ENCODE measurements around the gene BCL2L13. TPM values are rescaled to one million over a fixed set of nuclear protein-coding genes. Genes with fewer than 3 reads are reported as not detected.
"Not testable (repeated sequence)": the region's sequence is repeated elsewhere in the genome, so short reads cannot be mapped to it uniquely, and the experiment has no call there.

BCL2L13 gene
- total RNA-seq, 2 experiments from 2014 or later, result 35.3 to 38.0 TPM

DNA sequence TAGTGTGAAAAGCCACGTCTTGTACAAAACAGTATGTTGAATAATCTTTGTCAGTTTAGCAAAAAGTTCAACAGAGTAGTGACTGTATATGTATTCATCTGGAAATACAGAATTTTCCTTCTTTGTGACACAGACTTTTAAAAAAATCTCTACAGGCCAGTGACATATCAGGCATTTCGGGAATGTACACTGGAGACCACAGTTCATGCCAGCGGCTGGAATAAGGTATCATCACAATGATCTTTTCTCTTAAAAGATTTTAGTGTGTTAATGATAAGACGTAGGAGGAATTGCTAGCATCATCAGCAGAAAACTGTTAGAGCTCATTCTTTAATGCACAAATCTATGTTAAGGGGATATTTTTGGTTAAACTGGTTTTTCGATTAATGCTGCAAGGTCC lies 57.4 kb downstream of the BCL2L13 start:
- H3K4me1 Mint-ChIP-seq, result peaks cover 7% of the 10 kb centered on the region
- H3K27me3 Mint-ChIP-seq, result no peaks in the 10 kb centered on the region
- peaks cover 5% of the 10 kb centered on the region for H3K36me3 Mint-ChIP-seq
- no peak overlapping the region for H3K4me3 Mint-ChIP-seq
- H3K27ac Mint-ChIP-seq, result no peak overlapping the region
- DNase-seq, result no peak
- no peaks in the 10 kb centered on the region for H3K9me3 Mint-ChIP-seq

DNA sequence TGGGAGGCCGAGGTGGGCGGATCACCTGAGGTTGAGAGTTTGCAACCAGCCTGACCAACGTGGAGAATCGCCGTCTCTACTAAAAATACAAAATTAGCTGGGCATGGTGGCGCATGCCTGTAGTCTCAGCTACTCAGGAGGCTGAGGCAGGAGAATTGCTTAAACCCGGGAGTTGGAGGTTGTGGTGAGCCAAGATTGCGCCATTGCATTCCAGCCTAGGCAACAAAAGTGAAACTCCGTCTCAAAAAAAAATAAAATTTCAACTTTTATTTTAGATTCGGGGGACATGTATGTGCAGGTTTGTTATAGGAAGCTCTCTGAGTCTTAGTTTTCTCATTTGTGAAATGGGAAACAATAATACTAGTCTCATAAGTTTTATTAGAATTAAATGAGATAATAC lies 58.6 kb downstream of the BCL2L13 start:
- not testable (repeated sequence) for H3K4me1 Mint-ChIP-seq, H3K4me3 Mint-ChIP-seq, H3K36me3 Mint-ChIP-seq, H3K9me3 Mint-ChIP-seq, H3K27me3 Mint-ChIP-seq, H3K27ac Mint-ChIP-seq, DNase-seq

- DNase-seq, H3K9me3 Mint-ChIP-seq, H3K27me3 Mint-ChIP-seq, H3K27ac Mint-ChIP-seq, H3K4me1 Mint-ChIP-seq, H3K36me3 Mint-ChIP-seq, H3K4me3 Mint-ChIP-seq: not testable (repeated sequence)
Observed at GRCh38 chr22:17698276-17698675, 59.7 kb downstream of the BCL2L13 start.

- Mint-ChIP-seq H3K36me3 (peaks cover 6% of the 10 kb centered on the region), H3K27ac (no peak overlapping the region)
Observed at GRCh38 chr22:17698948-17699347, 60.4 kb downstream of the BCL2L13 start.

GRCh38 chr22:17699696-17700340 lies 61.3 kb downstream of the BCL2L13 start:
- H3K27ac Mint-ChIP-seq, result no peak overlapping the region
- DNase-seq, result no peak
- no peaks in the 10 kb centered on the region for H3K27me3 Mint-ChIP-seq
- H3K9me3 Mint-ChIP-seq, result no peaks in the 10 kb centered on the region
- H3K4me1 Mint-ChIP-seq, result peaks cover 7% of the 10 kb centered on the region
- no peak overlapping the region for H3K4me3 Mint-ChIP-seq
- H3K36me3 Mint-ChIP-seq, result peaks cover 8% of the 10 kb centered on the region

More at GRCh38 chr22:17698948-17699347, 60.4 kb downstream of the BCL2L13 start:
- Mint-ChIP-seq H3K4me1 (peaks cover 7% of the 10 kb centered on the region), H3K4me3 (no peak overlapping the region), H3K9me3 (no peaks in the 10 kb centered on the region), H3K27me3 (no peaks in the 10 kb centered on the region)
- DNase-seq, result no peak

GRCh38 chr22:17700778-17701177 lies 62.2 kb downstream of the BCL2L13 start:
- DNase-seq, result no peak
- peaks cover 7% of the 10 kb centered on the region for H3K36me3 Mint-ChIP-seq
- H3K27ac Mint-ChIP-seq, result no peak overlapping the region
- H3K4me3 Mint-ChIP-seq, result no peak overlapping the region
- H3K9me3 Mint-ChIP-seq, result no peaks in the 10 kb centered on the region
- H3K4me1 Mint-ChIP-seq, result peaks cover 10% of the 10 kb centered on the region
- H3K27me3 Mint-ChIP-seq, result no peaks in the 10 kb centered on the region

DNA sequence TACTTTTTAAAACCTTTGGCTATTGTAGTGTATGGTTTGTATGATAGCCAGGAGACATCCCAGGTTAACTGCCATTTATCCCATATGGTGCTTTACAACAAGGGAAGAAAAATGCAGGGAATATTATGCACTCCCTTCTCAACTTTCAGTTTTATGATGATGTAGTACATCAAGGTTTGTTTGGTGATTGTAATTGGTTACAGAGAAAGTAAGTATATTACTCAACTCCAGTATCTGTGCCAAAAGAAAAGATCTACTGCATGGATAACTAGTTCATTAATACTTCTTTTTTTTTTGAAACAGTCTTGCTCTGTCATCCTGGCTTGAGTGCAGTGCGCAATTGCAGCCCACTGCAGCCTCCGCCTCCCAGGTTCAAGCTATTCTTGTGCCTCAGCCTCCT lies 65.3 kb downstream of the BCL2L13 start:
- Mint-ChIP-seq H3K36me3 (peaks cover 10% of the 10 kb centered on the region), H3K27me3 (no peaks in the 10 kb centered on the region), H3K9me3 (no peaks in the 10 kb centered on the region), H3K4me3 (no peak overlapping the region), H3K4me1 (peaks cover 21% of the 10 kb centered on the region), H3K27ac (no peak overlapping the region)
- DNase-seq, result no peak

- no peak for DNase-seq
- H3K9me3 Mint-ChIP-seq, result no peaks in the 10 kb centered on the region
- H3K4me3 Mint-ChIP-seq, result no peak overlapping the region
- H3K27ac Mint-ChIP-seq, result peak overlapping the region; percentile 48
- H3K36me3 Mint-ChIP-seq, result peaks cover 13% of the 10 kb centered on the region
- H3K4me1 Mint-ChIP-seq, result peaks cover 18% of the 10 kb centered on the region
- H3K27me3 Mint-ChIP-seq, result no peaks in the 10 kb centered on the region
Observed at GRCh38 chr22:17705546-17705945, 67.0 kb downstream of the BCL2L13 start.

DNA sequence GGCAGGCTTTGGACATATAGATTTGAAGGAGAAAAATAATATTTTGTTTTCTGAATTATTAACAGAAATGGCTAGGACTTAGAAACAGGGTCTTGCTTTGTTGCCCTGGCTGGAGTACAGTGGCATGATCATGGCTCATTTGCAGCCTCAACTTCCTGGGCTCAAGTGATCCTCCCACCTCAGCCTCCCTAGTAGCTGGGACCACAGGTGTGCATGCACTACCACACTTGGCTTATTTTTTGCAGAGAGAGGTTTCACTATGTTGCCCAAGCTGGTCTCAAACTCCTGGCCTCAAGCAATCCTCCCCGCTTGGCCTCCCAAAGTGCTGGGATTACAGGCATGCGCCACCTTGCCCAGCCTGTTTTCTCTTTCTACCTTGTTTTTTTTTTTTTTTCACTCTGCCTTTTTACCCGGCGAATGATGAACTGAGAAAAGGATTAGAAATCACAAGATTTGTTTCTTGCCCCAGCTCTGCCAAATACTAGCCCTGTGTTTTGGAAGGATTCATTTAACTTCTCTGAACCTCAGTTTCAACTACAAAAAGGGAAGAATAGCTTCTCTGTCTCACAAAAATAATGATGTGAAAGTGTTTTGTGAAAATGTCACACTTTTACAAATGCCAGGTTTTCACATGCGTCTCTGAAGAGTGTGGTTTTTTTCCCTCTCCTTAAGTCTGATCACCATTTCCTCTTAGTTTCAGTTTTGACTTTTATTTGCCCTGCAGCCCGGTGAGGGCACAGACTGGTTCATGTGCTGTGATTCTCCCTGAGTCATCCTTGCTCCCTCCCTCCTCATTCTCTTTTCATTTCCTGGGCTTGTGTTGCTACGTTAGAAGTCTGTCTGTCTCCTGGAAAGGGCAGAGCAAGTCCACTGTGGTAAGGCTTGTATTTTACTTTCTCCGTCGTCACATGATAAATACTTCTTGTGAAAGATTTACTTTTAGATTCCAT lies 67.7 kb downstream of the BCL2L13 start:
- Mint-ChIP-seq H3K27ac (peak overlapping the region; percentile 93), H3K27me3 (no peaks in the 10 kb centered on the region), H3K4me3 (peak overlapping the region; percentile 68), H3K36me3 (peaks cover 13% of the 10 kb centered on the region), H3K4me1 (peaks cover 18% of the 10 kb centered on the region), H3K9me3 (no peaks in the 10 kb centered on the region)
- DNase-seq, result peak; percentile 48

DNA sequence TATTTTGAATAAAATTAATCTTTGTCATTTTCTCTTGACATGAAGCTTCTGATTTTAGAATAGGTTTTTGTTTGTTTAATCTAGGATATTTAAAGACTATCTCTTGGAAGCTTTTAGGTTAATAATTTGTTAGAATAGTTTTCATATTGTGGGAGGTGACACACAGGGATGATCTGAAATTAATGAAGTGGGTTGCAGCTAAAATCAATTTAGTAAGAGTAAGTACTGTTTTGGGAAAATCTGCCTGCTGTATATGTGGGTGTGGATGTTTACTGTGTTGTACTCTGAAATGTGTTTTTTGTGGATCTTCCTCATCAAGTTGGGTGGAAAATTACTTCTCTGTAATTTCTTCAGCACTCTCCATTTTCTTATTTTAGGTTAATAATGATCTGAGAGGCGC lies 68.4 kb downstream of the BCL2L13 start:
- H3K27me3 Mint-ChIP-seq, result no peaks in the 10 kb centered on the region
- DNase-seq, result no peak
- H3K9me3 Mint-ChIP-seq, result no peaks in the 10 kb centered on the region
- peaks cover 18% of the 10 kb centered on the region for H3K4me1 Mint-ChIP-seq
- peaks cover 13% of the 10 kb centered on the region for H3K36me3 Mint-ChIP-seq
- no peak overlapping the region for H3K4me3 Mint-ChIP-seq
- H3K27ac Mint-ChIP-seq, result no peak overlapping the region

DNA sequence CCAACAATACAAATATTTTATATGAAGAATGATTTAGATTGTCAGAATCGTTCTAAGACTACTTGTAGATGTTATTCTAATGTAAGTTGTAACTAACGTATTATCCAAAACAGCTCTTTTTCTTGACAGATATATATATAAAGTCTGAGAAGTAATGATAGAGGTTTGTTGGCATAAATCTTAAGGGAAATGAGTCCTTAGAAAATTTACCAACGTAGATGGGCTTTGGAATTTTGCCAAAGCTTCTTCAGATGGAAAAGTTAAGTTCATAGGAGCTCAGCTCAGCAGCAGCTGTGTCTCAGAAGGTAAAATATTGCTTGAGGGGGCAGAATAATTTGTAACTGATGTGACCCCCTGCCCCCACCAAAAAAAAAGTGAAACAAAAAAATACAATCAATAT lies 69.0 kb downstream of the BCL2L13 start:
- Mint-ChIP-seq H3K4me1 (peaks cover 18% of the 10 kb centered on the region), H3K27ac (no peak overlapping the region), H3K36me3 (peaks cover 13% of the 10 kb centered on the region)

GRCh38 chr22:17710023-17710422 lies 71.5 kb downstream of the BCL2L13 start:
- Mint-ChIP-seq H3K36me3 (peaks cover 6% of the 10 kb centered on the region), H3K27me3 (no peaks in the 10 kb centered on the region), H3K9me3 (no peaks in the 10 kb centered on the region), H3K27ac (no peak overlapping the region), H3K4me1 (peaks cover 16% of the 10 kb centered on the region), H3K4me3 (no peak overlapping the region)
- DNase-seq, result no peak

More for the DNA sequence above, 69.0 kb downstream of the BCL2L13 start:
- no peaks in the 10 kb centered on the region for H3K9me3 Mint-ChIP-seq
- no peaks in the 10 kb centered on the region for H3K27me3 Mint-ChIP-seq
- DNase-seq, result no peak
- no peak overlapping the region for H3K4me3 Mint-ChIP-seq

DNA sequence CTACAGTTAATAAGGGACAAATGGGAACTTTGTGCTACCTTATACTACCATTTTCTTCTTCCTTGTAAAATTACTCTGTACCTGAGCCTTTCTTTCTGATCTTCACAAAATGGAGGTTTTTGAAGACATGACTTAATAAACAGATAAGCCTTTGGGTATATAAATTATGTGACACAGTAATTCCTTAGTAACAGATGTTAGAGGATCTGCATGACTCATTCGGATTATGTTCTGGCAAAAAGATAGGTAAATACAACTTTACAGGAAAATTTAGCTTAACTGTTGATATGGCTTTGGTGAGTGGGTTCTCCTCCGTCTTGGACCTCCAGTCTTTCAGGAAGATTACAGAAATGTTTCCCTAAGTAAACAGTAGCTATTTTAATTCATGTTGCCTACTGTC lies 73.9 kb downstream of the BCL2L13 start:
- Mint-ChIP-seq H3K4me1 (no peaks in the 10 kb centered on the region), H3K36me3 (peaks cover 2% of the 10 kb centered on the region), H3K4me3 (no peak overlapping the region), H3K27ac (no peak overlapping the region), H3K27me3 (no peaks in the 10 kb centered on the region), H3K9me3 (no peaks in the 10 kb centered on the region)
- no peak for DNase-seq

DNA sequence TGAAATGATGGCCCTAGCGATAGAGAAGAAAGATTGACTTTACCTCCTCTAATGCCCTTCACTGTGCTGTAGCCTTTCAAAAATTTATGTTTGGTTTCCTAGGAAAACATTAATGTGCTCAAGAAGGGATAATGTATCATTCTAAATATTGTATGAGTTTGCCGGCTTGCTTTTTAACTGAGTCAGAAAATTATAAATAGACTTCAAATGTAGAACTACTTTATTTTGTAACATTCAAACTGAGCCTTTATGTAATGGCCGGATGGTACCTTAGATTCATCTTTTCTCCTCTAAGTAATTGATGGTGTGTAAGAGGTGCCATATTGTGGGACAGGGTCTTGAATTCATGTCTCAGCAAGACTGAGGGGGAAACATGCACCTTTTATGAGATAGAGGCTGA lies 78.0 kb downstream of the BCL2L13 start:
- H3K36me3 Mint-ChIP-seq, result no peaks in the 10 kb centered on the region
- no peaks in the 10 kb centered on the region for H3K4me1 Mint-ChIP-seq
- H3K4me3 Mint-ChIP-seq, result no peak overlapping the region
- H3K27me3 Mint-ChIP-seq, result no peaks in the 10 kb centered on the region
- H3K27ac Mint-ChIP-seq, result no peak overlapping the region
- H3K9me3 Mint-ChIP-seq, result no peaks in the 10 kb centered on the region
- no peak for DNase-seq

DNA sequence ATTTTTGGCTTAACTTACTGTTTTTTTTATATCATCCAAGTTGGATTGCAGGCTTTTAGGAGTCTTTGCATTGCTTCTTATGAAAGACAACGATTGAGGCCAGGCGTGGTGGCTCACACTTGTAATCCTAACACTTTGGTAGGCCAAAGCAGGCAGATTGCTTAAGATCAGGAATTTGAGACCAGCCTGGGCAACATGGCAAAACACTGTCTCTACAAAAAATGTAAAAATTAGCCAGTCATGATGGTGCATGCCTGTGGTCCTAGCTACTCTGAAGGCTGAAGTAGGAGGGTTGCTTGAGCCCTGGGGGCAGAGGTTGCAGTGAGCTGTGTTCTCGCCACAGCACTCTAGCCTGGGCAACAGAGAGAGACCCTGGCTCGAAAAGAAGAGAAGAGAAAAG lies 79.2 kb downstream of the BCL2L13 start:
- Mint-ChIP-seq H3K4me1 (no peaks in the 10 kb centered on the region), H3K27me3 (no peaks in the 10 kb centered on the region), H3K36me3 (no peaks in the 10 kb centered on the region), H3K4me3 (no peak overlapping the region), H3K9me3 (no peaks in the 10 kb centered on the region), H3K27ac (no peak overlapping the region)
- no peak for DNase-seq

GRCh38 chr22:17719911-17720310 lies 81.4 kb downstream of the BCL2L13 start:
- H3K4me1 Mint-ChIP-seq, result peaks cover 2% of the 10 kb centered on the region

More at GRCh38 chr22:17719911-17720310, 81.4 kb downstream of the BCL2L13 start:
- H3K36me3 Mint-ChIP-seq, result no peaks in the 10 kb centered on the region
- H3K27me3 Mint-ChIP-seq, result no peaks in the 10 kb centered on the region
- H3K27ac Mint-ChIP-seq, result no peak overlapping the region
- no peak for DNase-seq
- H3K4me3 Mint-ChIP-seq, result no peak overlapping the region
- H3K9me3 Mint-ChIP-seq, result no peaks in the 10 kb centered on the region

All from activated naive CD8-positive, alpha-beta T cell treated with anti-CD3 and anti-CD28 coated beads for 36 hours (primary cell).